Measurements from ENCODE around the gene ADAM30. TPM values are rescaled to one million over a fixed set of nuclear protein-coding genes. Genes with fewer than 3 reads are reported as not detected.

ADAM30 gene
- polyA plus RNA-seq, 1 experiment = not detected

DNA sequence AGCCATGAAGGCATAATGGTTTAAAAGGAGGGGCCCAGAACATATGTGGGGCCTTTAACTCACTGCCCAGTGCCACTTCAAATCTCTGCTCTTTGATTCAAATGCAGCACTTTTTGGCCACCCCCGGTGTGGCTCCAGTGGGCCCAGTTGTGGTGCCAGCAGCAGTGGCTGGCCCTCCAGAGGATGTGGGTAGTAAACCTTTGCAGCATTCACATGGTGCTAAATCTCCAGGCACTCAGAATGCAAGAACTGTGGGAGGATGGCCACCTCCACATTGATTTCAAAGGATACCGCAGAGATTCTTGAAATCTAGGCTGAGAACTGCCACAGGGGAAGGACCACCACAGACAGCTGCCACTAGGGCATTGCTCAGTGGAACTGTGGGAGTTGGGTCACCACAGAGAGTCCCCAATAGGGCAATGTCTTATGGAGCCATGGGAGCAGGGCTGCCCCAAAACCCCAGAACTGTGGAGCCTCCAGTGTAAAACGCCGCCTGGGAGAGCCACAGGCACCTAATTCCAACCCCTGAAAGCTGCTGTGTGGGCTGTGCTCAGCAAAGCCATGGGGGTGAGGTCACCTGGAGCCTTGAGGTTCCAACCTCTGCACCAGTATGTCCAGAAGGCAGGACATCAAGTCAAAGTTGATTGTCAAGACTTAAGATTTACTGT, 6.6 kb upstream of the ADAM30 start:
- TF ChIP-seq, protein P1, sequence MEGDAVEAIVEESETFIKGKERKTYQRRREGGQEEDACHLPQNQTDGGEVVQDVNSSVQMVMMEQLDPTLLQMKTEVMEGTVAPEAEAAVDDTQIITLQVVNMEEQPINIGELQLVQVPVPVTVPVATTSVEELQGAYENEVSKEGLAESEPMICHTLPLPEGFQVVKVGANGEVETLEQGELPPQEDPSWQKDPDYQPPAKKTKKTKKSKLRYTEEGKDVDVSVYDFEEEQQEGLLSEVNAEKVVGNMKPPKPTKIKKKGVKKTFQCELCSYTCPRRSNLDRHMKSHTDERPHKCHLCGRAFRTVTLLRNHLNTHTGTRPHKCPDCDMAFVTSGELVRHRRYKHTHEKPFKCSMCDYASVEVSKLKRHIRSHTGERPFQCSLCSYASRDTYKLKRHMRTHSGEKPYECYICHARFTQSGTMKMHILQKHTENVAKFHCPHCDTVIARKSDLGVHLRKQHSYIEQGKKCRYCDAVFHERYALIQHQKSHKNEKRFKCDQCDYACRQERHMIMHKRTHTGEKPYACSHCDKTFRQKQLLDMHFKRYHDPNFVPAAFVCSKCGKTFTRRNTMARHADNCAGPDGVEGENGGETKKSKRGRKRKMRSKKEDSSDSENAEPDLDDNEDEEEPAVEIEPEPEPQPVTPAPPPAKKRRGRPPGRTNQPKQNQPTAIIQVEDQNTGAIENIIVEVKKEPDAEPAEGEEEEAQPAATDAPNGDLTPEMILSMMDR (IDR thresholded peaks at IDR 0.05; ENCODE audit: low read depth, low read length) = no peak
- H3K9me3 ChIP-seq (ENCODE audit: control insufficient read depth, insufficient read depth, low read length) = no peaks in the 10 kb centered on the region; the same call in 1 of the 2 replicates
- H3K27me3 ChIP-seq (ENCODE audit: control insufficient read depth, insufficient read depth, low read length) = no peaks in the 10 kb centered on the region
- POLR2A ChIA-PET = no interaction called here
- CTCF ChIA-PET = interaction anchor here (1.0 kb wide), 1 partner anchor 94 kb away, joined by 3 read pairs; no protein-coding TSS in a partner anchor
- no peak overlapping the region for H3K4me3 ChIP-seq (ENCODE audit: low read depth, low read length)
- no peak for DNase-seq (ENCODE audit: low read depth, low spot score)
- H3K27ac ChIP-seq (ENCODE audit: low read depth, low read length) = no peak overlapping the region

DNA sequence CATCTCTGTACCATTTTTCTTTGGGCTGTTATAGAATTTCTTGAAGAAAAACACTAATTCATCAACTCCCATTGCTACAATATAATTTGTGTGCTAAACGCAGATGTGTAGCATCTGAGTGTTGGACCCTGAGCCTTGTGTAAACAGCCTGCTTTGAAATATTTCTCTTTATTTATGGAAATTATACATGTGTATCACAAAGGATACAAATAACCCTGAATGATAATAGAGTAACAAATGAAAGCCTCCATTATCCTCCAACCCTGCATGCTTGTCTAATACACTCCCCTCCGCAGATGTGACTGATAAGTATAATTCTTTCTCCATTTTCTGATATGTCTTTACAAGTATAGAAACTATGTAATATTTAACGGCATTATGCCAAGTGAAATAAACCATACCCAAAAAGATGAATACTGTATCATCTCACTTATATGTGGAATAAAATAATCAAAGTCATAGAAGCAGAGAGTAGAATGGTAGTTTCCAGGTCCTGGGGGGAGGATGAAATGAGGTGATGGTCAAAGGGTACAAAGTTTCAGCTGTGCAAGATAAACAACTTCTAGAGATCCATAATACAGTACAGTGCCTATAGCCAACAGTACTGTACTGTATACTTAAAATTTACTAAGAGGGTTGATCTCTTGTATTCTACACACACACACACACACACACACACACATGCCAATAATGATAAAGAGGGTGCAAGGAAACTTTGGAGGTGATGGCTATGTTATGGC, 2.8 kb upstream of the ADAM30 start:
- TF ChIP-seq, protein P1 (IDR thresholded peaks at IDR 0.05; ENCODE audit: low read depth, low read length) = no peak
- no peak for DNase-seq (ENCODE audit: low read depth, low spot score)
- no peak overlapping the region for H3K4me3 ChIP-seq (ENCODE audit: low read depth, low read length)
- POLR2A ChIA-PET = no interaction called here
- CTCF ChIA-PET = interaction anchor here (3.5 kb wide), 1 partner anchor 13 kb away, joined by 12 read pairs; no protein-coding TSS in a partner anchor
- peaks cover 4% of the 10 kb centered on the region; the same call in 1 of the 2 replicates for H3K9me3 ChIP-seq (ENCODE audit: control insufficient read depth, insufficient read depth, low read length)
- no peak overlapping the region for H3K27ac ChIP-seq (ENCODE audit: low read depth, low read length)
- H3K27me3 ChIP-seq (ENCODE audit: control insufficient read depth, insufficient read depth, low read length) = peaks cover 4% of the 10 kb centered on the region

DNA sequence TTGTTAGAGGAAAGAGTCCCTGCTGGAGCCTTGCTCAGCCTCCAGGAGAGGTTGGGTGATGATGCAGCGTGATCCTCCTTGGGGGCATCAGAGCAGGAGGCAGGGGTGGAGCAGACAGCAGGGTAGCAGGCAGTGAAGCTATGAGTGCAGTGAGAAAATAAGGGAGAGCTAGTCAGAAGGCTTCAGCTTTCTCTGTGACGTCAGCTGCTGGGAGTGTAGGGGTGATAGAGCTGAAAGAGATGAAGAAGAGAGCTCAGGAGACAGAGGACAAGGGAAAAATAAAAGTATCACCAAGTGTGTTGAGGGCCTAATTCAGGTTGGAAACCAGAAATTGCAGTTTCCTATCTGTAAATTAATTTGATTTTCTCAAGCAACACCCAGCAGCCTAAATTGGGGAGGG, 2.2 kb upstream of the ADAM30 start:
- Histone ChIP-seq H3K9me3 (ENCODE audit: control insufficient read depth, insufficient read depth, low read length) (peaks cover 4% of the 10 kb centered on the region; the same call in 1 of the 2 replicates), H3K4me3 (ENCODE audit: low read depth, low read length) (no peak overlapping the region), H3K27me3 (ENCODE audit: control insufficient read depth, insufficient read depth, low read length) (peaks cover 4% of the 10 kb centered on the region), H3K27ac (ENCODE audit: low read depth, low read length) (no peak overlapping the region)
- no peak for DNase-seq (ENCODE audit: low read depth, low spot score)
- TF ChIP-seq, protein P1 (IDR thresholded peaks at IDR 0.05; ENCODE audit: low read depth, low read length) = no peak
- CTCF ChIA-PET = interaction anchor here (3.5 kb wide), 1 partner anchor 12 kb away, joined by 12 read pairs; no protein-coding TSS in a partner anchor
- POLR2A ChIA-PET = no interaction called here

DNA sequence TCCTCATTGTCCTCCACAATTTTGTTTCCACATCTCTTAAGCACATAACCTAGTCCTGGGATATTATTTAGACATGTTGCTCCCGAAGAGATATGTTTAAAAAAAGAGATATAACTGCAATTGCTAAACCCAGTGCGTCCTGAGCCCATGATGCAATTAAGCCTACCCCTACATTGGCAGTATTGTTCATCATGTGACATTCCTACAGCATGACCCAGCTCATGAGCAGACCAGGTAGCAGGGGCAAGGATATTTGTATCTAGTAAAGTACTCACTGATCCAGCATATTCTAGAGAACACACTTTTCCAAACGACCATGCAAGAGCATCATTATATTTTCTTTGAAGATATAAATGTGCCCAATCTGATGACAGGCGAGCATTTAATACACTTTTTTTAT, 1.2 kb downstream of the ADAM30 start:
- Histone ChIP-seq H3K27me3 (ENCODE audit: control insufficient read depth, insufficient read depth, low read length) (peaks cover 4% of the 10 kb centered on the region), H3K4me3 (ENCODE audit: low read depth, low read length) (no peak overlapping the region), H3K27ac (ENCODE audit: low read depth, low read length) (no peak overlapping the region), H3K9me3 (ENCODE audit: control insufficient read depth, insufficient read depth, low read length) (peaks cover 4% of the 10 kb centered on the region; the same call in 1 of the 2 replicates)
- POLR2A ChIA-PET = no interaction called here
- TF ChIP-seq, protein P1 (IDR thresholded peaks at IDR 0.05; ENCODE audit: low read depth, low read length) = no peak
- CTCF ChIA-PET = interaction anchor here (3.5 kb wide), 1 partner anchor 9 kb away, joined by 12 read pairs; no protein-coding TSS in a partner anchor
- DNase-seq (ENCODE audit: low read depth, low spot score) = no peak

All from AG04450 (cell line).